GM12801 (cell line): ENCODE results near the gene ATP10A.

Source experiments
- CTCF ChIP-seq: IDR thresholded peaks from one replicate; pipeline ENCODE4 v1.5.1; 2011; ENCODE audit warnings: control low read depth; ENCODE audit not compliant: insufficient read length; ENCODE audit errors: extremely low read depth

The ATP10A gene, protein sequence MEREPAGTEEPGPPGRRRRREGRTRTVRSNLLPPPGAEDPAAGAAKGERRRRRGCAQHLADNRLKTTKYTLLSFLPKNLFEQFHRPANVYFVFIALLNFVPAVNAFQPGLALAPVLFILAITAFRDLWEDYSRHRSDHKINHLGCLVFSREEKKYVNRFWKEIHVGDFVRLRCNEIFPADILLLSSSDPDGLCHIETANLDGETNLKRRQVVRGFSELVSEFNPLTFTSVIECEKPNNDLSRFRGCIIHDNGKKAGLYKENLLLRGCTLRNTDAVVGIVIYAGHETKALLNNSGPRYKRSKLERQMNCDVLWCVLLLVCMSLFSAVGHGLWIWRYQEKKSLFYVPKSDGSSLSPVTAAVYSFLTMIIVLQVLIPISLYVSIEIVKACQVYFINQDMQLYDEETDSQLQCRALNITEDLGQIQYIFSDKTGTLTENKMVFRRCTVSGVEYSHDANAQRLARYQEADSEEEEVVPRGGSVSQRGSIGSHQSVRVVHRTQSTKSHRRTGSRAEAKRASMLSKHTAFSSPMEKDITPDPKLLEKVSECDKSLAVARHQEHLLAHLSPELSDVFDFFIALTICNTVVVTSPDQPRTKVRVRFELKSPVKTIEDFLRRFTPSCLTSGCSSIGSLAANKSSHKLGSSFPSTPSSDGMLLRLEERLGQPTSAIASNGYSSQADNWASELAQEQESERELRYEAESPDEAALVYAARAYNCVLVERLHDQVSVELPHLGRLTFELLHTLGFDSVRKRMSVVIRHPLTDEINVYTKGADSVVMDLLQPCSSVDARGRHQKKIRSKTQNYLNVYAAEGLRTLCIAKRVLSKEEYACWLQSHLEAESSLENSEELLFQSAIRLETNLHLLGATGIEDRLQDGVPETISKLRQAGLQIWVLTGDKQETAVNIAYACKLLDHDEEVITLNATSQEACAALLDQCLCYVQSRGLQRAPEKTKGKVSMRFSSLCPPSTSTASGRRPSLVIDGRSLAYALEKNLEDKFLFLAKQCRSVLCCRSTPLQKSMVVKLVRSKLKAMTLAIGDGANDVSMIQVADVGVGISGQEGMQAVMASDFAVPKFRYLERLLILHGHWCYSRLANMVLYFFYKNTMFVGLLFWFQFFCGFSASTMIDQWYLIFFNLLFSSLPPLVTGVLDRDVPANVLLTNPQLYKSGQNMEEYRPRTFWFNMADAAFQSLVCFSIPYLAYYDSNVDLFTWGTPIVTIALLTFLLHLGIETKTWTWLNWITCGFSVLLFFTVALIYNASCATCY (N-terminal part only)

DNA sequence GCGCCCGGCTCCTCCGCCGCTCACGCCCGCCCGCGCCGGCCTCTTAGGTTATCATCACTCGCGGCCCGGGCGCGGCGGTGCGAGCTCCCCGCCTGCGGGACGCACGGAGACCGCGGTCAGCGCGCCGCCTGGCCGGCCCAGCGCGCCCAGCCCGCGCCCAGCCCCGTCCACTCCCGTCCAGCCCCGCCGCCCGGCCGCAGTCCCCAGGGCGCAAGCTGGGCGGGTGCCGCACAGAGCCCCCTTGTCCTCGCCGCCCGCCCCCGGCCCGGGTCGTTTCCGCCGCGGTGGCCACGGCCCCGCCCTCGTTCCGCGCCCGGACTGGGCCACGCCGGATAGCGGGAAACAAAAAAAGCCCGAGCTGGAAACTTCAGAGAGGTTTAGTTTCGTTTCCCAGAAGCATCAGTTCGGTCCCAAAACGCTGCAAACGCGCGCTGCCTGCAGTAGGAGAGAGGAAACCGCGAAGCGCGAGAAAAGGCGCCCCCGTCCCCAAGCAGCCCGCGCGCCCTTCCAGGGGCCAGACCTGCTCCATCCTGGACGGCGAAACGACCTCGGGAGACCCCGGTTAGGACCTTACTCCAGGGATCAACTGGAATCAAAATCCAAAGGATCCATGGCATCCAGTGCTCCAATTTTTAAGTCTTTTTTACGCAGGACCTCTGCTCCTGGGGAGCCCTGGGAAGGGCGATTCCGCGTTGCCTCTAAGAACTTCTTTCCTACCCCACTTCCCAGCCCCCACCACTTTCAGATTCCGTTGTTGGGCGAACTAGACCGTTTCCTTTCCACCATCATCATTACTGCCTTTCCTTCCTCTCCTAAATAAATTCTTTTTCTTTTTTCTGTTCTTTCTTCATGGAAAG, at the start of gene ATP10A:
Gene ATP10A (minus strand): TSS at position 217 of the 857 bp plus-strand sequence. CDS start 231 bp downstream, outside the sequence.
- no peak for TF ChIP-seq CTCF

DNA sequence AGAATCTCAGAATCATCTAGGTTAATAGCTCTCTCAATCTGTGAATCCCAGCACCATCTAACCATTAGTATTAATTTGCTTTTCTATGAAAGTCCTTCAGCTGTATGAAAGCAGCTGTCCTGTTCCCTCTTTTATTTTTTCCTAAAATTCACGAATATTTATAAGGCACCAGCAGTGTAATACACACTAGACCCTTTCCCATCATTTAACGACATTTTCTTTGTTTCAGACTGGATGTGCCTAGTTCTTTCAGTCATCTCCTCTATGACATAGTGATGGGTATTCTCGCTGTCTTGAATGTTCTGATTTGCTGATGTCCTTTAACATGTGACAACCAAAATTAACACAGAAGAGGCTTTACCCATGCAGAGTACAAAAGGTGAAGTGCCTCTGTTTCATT, 48.9 kb upstream of the ATP10A start:
- no peak for TF ChIP-seq CTCF

DNA sequence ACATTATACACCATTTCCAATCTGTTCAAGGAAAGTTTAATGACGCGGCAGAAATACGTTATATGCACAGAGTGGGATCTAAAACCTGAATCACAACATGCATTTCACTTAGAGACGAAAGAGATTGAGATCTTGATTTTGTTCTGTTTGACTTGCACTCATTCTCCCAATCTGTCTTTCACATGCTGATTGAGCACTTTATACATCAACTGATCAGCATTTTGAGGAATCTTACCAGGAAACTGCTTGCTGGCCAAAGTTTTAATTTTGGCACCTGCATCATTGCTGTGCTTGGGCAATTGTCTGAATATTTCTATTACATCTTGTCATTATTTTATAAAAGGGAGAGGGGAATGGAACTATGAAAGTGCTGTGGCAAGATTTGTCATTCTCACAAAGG, 47.7 kb upstream of the ATP10A start:
- no peak for TF ChIP-seq CTCF

DNA sequence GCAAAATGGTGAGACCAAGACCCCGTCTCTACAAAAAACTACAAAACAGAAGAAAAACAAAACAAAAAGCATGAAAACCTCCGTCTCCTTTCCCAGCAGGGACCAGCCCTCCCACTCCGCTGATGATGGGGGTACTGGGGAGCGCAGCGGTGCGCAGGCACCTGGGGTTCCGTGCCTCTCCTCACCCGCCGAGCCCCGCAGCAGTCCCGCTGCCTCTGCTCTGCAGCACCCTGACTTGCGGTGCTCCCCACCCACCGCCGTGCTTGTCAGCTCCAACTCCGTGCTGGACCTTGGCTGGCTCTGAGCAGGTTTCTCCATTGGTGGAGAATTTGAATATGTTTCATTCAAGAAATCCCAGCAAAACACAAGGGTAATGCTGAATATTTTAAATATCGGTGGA, 46.7 kb upstream of the ATP10A start:
- TF ChIP-seq CTCF = no peak

- TF ChIP-seq CTCF = no peak
Measured at GRCh38 chr15:25909325-25909724, 46.2 kb upstream of the ATP10A start.

DNA sequence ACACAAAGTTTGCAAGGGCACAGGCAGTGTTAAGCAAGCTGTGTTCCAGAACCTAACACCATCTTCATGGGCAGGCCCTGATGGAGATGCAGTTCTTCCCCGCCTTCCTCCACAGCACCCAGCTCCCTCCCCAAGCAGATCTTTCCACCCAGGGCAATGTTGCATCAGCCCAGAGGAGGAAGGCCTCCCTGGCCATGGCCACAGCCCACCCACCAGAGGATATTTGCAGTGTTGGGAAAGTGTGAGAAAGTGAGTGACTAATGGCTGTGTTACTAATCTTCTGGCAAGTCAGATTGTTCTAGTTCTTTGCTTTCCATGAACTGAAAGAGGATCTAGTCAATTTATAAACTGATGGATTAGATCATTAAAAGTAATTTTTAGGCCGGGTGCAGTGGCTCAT, 42.0 kb upstream of the ATP10A start:
- no peak for TF ChIP-seq CTCF
